Hepatocyte (in vitro differentiated cells): ENCODE results near the gene ICE2. TPM values are rescaled to one million over a fixed set of nuclear protein-coding genes. Genes with fewer than 3 reads are reported as not detected.
A peak's percentile ranks its signal among the peaks of the same experiment; 100 is the strongest.
"Not testable (repeated sequence)": the region's sequence is repeated elsewhere in the genome, so short reads cannot be mapped to it uniquely, and the experiment has no call there.

Source experiments
- DNase-seq: peaks from one replicate; pipeline ENCODE4 v3.0.0-alpha.2; 2016; ENCODE audit warnings: low spot score
- H2AFZ ChIP-seq: fragments of 200-600 bp; sonication (generic); 2 replicates; pipeline ENCODE4 v1.6.0; 2016; ENCODE audit warnings: antibody characterized with exemption, mild to moderate bottlenecking
- H3K27ac ChIP-seq: fragments of 200-600 bp; sonication (generic); 2 replicates; pipeline ENCODE4 v1.5.1; 2016; ENCODE audit warnings: mild to moderate bottlenecking
- H3K27me3 ChIP-seq: fragments of 200-600 bp; sonication (generic); 2 replicates; pipeline ENCODE4 v1.6.1; 2016
- H3K36me3 ChIP-seq: fragments of 200-600 bp; sonication (generic); replicated peaks from 2 replicates; pipeline ENCODE4 v1.5.1; 2016; ENCODE audit warnings: low read depth; ENCODE audit not compliant: insufficient read depth
- H3K4me1 ChIP-seq: fragments of 200-600 bp; sonication (generic); 2 replicates; pipeline ENCODE4 v1.5.1; 2016; ENCODE audit warnings: mild to moderate bottlenecking, moderate library complexity; ENCODE audit not compliant: insufficient read depth
- H3K4me2 ChIP-seq: fragments of 200-600 bp; sonication (generic); 2 replicates; pipeline ENCODE4 v1.6.0; 2016
- H3K4me3 ChIP-seq: fragments of 200-600 bp; sonication (generic); 2 replicates; pipeline ENCODE4 v1.5.1; 2016; ENCODE audit warnings: mild to moderate bottlenecking
- H3K79me2 ChIP-seq: fragments of 200-600 bp; sonication (generic); 2 replicates; pipeline ENCODE4 v1.6.0; 2017; ENCODE audit warnings: mild to moderate bottlenecking
- H3K9me2 ChIP-seq: fragments of 200-600 bp; sonication (generic); replicated peaks from 2 replicates; pipeline ENCODE4 v1.6.0; 2017; ENCODE audit warnings: mild to moderate bottlenecking; ENCODE audit not compliant: insufficient read depth
- H3K9me3 ChIP-seq: fragments of 200-600 bp; sonication (generic); 2 replicates; pipeline ENCODE4 v1.5.1; 2016; ENCODE audit warnings: low read depth, mild to moderate bottlenecking
- H4K20me1 ChIP-seq: fragments of 200-600 bp; sonication (generic); 2 replicates; pipeline ENCODE4 v1.6.0; 2016; ENCODE audit warnings: mild to moderate bottlenecking; ENCODE audit not compliant: insufficient read depth, poor library complexity, severe bottlenecking
- EZH2 ChIP-seq: fragments of 200-600 bp; sonication (generic); IDR thresholded peaks from 2 replicates; pipeline ENCODE4 v1.6.1; 2016; ENCODE audit warnings: antibody characterized with exemption, mild to moderate bottlenecking, borderline replicate concordance
- EZH2phosphoT487 ChIP-seq: fragments of 200-600 bp; sonication (generic); IDR thresholded peaks from one replicate; pipeline ENCODE4 v1.6.1; 2018; ENCODE audit warnings: antibody characterized with exemption, mild to moderate bottlenecking, low read depth, moderate library complexity; ENCODE audit not compliant: unreplicated experiment, severe bottlenecking
- WGBS: methylation state at CpG from one replicate; pipeline ENCODE4 v1.1.6; 2016; ENCODE audit warnings: low lambda C conversion rate; ENCODE audit errors: missing lambda C conversion rate; 5-methylcytosine and 5-hydroxymethylcytosine counted together
- polyA plus RNA-seq: library from polyadenylated mRNA; unstranded; fragments of >200 nt; fragmentation: Nextera tagmentation; extraction: Ambion mirVana; gene quantifications from 2 replicates; pipeline ENCODE4 v1.2.1, GENCODE V29; 2016
- total RNA-seq: library from RNA; depleted of rRNA; stranded (reverse); fragments of >200 nt; gene quantifications from 2 replicates; pipeline ENCODE4 v1.2.3, GENCODE V29; 2014
- TF ChIP-seq, protein P1 (sequence below): fragments of 200-600 bp; sonication (generic); IDR thresholded peaks from 2 replicates; pipeline ENCODE4 v1.5.1; 2016; ENCODE audit warnings: antibody characterized with exemption, mild to moderate bottlenecking; ENCODE audit not compliant: poor library complexity

Gene ICE2
- total and polyA plus RNA-seq, 2 experiments from 2014 or later, result 15.8 to 35.4 TPM

DNA sequence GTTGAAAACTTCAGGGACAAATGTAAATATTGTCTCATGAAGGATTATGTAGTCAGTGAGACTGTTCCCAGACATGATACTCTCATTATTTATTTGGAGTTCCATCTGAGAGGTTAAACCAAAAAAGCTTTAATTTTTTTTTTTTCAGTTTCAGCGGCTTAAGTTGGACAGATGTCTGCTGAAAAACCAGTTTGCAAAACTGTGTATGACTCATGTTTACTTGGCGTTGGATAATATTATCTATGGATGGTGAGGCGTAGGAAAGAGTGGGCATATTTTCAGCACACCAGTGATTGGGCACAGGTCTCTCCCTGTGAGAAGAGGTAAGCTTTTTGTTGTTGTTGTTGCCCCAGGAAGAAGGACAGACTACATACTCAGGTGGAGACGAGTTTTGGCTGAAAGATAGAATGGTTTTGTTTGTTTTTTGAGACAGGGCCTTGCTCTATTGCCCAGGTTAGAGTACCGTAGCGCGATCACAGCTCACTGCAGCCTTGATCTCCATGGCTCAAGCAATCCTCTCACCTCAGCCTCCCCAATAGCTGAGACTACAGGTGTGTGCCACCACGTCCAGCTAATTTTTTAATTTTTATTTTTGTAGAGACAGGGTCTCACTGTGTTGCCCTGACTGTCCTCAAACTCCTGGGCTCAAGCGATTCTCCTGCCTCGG lies 64.8 kb downstream of the ICE2 start:
- no peaks in the 10 kb centered on the region for H3K79me2 ChIP-seq
- H2AFZ ChIP-seq, result no peak overlapping the region
- no peaks in the 10 kb centered on the region for H4K20me1 ChIP-seq
- DNase-seq, result no peak
- peak overlapping the region; percentile 45 for H3K27ac ChIP-seq
- TF ChIP-seq, protein P1, sequence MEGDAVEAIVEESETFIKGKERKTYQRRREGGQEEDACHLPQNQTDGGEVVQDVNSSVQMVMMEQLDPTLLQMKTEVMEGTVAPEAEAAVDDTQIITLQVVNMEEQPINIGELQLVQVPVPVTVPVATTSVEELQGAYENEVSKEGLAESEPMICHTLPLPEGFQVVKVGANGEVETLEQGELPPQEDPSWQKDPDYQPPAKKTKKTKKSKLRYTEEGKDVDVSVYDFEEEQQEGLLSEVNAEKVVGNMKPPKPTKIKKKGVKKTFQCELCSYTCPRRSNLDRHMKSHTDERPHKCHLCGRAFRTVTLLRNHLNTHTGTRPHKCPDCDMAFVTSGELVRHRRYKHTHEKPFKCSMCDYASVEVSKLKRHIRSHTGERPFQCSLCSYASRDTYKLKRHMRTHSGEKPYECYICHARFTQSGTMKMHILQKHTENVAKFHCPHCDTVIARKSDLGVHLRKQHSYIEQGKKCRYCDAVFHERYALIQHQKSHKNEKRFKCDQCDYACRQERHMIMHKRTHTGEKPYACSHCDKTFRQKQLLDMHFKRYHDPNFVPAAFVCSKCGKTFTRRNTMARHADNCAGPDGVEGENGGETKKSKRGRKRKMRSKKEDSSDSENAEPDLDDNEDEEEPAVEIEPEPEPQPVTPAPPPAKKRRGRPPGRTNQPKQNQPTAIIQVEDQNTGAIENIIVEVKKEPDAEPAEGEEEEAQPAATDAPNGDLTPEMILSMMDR, result no peak
- TF ChIP-seq EZH2phosphoT487, result no peak
- no peak for TF ChIP-seq EZH2
- no peaks in the 10 kb centered on the region for H3K9me3 ChIP-seq
- no peaks in the 10 kb centered on the region for H3K27me3 ChIP-seq
- H3K4me3 ChIP-seq, result no peak overlapping the region
- no peaks in the 10 kb centered on the region for H3K9me2 ChIP-seq
- H3K4me2 ChIP-seq, result no peak overlapping the region
- H3K36me3 ChIP-seq, result no peaks in the 10 kb centered on the region
- 69% methylated on average over 10 of the region's 10 CpGs for WGBS
- no peaks in the 10 kb centered on the region for H3K4me1 ChIP-seq

DNA sequence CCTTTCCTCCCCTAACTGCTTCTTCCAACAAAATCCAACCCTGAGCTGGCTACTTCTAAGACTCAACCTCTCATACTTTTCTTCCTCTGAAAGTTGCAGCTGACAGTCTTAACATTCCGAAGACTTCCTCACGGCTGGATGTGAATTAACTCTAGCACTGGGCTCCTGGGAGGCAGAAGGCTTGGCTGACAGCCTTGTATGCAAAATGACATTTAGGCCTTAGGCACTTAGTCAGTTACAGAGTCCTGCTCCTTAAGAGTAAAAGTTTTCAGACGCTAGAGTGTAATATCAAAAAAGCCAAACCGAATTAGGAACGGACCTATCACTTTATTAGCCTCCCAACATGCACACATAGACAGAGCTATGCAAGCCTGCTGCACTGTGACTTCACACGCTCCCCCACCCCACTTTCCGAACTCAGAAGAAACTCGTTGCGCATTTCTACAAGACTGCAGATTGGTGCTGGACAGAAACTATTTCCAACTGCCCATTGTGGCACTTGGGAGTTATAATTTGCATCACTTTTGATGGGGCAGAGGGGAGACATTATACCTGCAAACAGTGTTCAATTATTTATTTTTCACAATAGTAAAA lies 65.6 kb downstream of the ICE2 start:
- peaks cover 4% of the 10 kb centered on the region for H3K4me1 ChIP-seq
- H3K4me2 ChIP-seq, result no peak overlapping the region
- TF ChIP-seq EZH2 (no peak), EZH2phosphoT487 (no peak)
- TF ChIP-seq, protein P1, result no peak
- no peaks in the 10 kb centered on the region for H3K9me3 ChIP-seq
- H4K20me1 ChIP-seq, result no peaks in the 10 kb centered on the region
- no peak overlapping the region for H2AFZ ChIP-seq
- no peaks in the 10 kb centered on the region for H3K36me3 ChIP-seq
- DNase-seq, result no peak
- no peaks in the 10 kb centered on the region for H3K27me3 ChIP-seq
- H3K27ac ChIP-seq, result peak overlapping the region; percentile 33
- H3K9me2 ChIP-seq, result no peaks in the 10 kb centered on the region
- WGBS, result 73% methylated on average over 9 of the region's 9 CpGs
- no peaks in the 10 kb centered on the region for H3K79me2 ChIP-seq
- H3K4me3 ChIP-seq, result no peak overlapping the region

DNA sequence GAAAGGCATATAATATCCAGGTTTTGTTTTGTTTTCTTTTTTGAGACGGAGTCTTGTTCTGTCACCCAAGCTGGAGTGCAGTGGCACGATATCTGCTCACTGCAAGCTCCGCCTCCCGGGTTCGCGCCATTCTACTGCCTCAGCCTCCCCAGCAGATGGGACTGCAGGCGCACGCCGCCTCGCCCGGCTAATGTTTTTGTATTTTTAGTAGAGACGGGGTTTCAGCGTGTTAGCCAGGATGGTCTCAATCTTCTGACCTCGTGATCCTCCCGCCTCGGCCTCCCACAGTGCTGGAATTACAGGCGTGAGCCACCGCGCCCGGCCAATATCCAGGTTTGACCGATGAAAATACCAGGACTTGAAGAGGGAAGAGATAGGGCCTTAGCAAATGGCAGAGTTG lies 66.1 kb downstream of the ICE2 start:
- not testable (repeated sequence) for H3K4me2 ChIP-seq, H3K36me3 ChIP-seq, H4K20me1 ChIP-seq, H3K4me1 ChIP-seq, H3K9me3 ChIP-seq, H3K9me2 ChIP-seq, DNase-seq, H3K4me3 ChIP-seq, H2AFZ ChIP-seq, H3K79me2 ChIP-seq, H3K27me3 ChIP-seq
- 97% methylated on average over 21 of the region's 21 CpGs for WGBS
- H3K27ac ChIP-seq, result peak overlapping the region; percentile 33

DNA sequence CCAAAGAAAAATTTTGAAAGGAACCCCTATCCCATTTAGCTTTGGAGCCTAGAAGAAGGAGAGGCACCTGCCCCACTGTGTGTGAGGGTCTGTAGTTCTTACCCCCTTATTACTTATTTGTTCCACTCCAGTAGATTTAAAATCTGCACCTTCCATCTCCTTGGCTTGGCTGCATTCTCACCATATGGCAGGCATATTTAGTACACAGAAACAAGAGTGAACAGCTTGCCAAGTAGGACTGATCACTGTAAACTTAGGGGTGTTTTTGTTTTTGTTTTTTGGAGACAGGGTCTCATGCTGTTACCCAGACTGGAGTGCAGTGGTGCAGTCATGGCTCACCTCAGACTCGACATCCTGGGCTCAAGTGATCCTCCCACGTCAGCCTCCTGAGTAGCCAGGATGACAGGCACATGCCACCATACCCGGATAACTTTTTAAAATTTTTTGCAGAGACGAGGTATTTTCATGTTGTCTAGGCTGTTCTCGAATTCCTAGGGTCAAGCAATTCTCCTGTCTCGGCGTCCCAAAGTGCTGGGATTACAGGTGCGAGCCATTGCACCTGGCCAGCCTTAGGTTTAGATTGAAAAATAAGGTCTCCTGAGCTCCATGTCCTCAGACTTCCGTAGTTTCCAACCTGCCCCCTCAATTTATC lies 67.0 kb downstream of the ICE2 start:
- Histone ChIP-seq H3K36me3 (no peaks in the 10 kb centered on the region), H3K27me3 (no peaks in the 10 kb centered on the region), H3K4me3 (no peak overlapping the region), H3K4me2 (no peak overlapping the region), H4K20me1 (no peaks in the 10 kb centered on the region), H3K4me1 (peaks cover 9% of the 10 kb centered on the region), H3K9me2 (no peaks in the 10 kb centered on the region), H3K27ac (no peak overlapping the region), H3K9me3 (no peaks in the 10 kb centered on the region), H2AFZ (no peak overlapping the region), H3K79me2 (no peaks in the 10 kb centered on the region)
- TF ChIP-seq, protein P1, result no peak
- TF ChIP-seq EZH2phosphoT487 (no peak), EZH2 (no peak)
- DNase-seq, result no peak
- WGBS, result 94% methylated on average over 9 of the region's 9 CpGs

DNA sequence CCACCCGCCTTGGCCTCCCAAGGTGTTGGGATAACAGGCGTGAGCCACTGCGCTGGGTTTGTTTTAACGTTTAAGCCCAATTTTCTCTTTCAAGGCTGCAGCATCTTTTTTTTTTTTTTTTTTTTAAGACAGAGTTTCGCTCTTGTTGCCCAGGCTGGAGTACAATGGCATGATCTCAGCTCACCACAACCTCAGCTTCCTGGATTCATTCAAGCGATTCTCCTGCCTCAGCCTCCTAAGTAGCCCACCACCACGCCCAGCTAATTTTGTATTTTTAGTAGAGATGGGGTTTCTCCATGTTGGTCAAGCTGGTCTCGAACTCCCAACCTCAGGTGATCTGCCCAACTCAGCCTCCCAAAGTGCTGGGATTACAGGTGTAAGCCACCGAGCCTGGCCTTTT lies 68.6 kb downstream of the ICE2 start:
- H3K9me3 ChIP-seq, H3K27ac ChIP-seq, H3K4me3 ChIP-seq, H3K4me2 ChIP-seq, H3K27me3 ChIP-seq, H3K36me3 ChIP-seq, DNase-seq, H3K9me2 ChIP-seq, H2AFZ ChIP-seq, H4K20me1 ChIP-seq, H3K79me2 ChIP-seq: not testable (repeated sequence)
- 97% methylated on average over 8 of the region's 9 CpGs for WGBS
- H3K4me1 ChIP-seq, result peaks cover 11% of the 10 kb centered on the region
